H1 (cell line): ENCODE results near the gene MAP4K1. TPM values are rescaled to one million over a fixed set of nuclear protein-coding genes. Genes with fewer than 3 reads are reported as not detected.

Experiments
- CTCF ChIA-PET: fragments of 300-600 bp; sonication (Branson Sonifier 250); formaldehyde crosslinking; loops from one replicate; lab custom pipeline; 2021; ENCODE audit not compliant: partially characterized antibody; lab: Charles Lee
- POLR2A ChIA-PET: fragments of 300-600 bp; sonication (Branson Sonifier 250); formaldehyde crosslinking; loops from one replicate; lab custom pipeline; 2021; ENCODE audit warnings: inconsistent platforms; ENCODE audit not compliant: partially characterized antibody; lab: Charles Lee
- DNase-seq, 2 experiments: peaks; one replicate each; pipeline versions ENCODE4 v3.0.0 to v3.0.0-alpha.2; 2010 to 2022; ENCODE audit warnings: low spot score in 2 of 2, low read depth in 1 of 2, mixed read lengths in 1 of 2
- FAIRE-seq: peaks from 2 replicates; lab custom pipeline; 2011; peaks lifted over from hg19 to GRCh38; lab: Jason Lieb, UNC
- H2AFZ ChIP-seq: 2 replicates; pipeline ENCODE4 v1.8.1; 2012; ENCODE audit warnings: low read length, inconsistent platforms
- H2AK5ac ChIP-seq: 2 replicates; pipeline ENCODE4 v1.6.1; 2013; ENCODE audit warnings: low read depth, low read length
- H2BK120ac ChIP-seq: replicated peaks from 2 replicates; pipeline ENCODE3; 2013; ENCODE audit warnings: low read depth, low read length, inconsistent platforms
- H2BK12ac ChIP-seq: 2 replicates; pipeline ENCODE4 v1.6.1; 2013; ENCODE audit warnings: low read depth, low read length
- H2BK15ac ChIP-seq: 2 replicates; pipeline ENCODE4 v1.6.1; 2013; ENCODE audit warnings: low read length
- H2BK20ac ChIP-seq: 2 replicates; pipeline ENCODE4 v1.6.1; 2013; ENCODE audit warnings: low read length
- H2BK5ac ChIP-seq: 2 replicates; pipeline ENCODE4 v1.6.1; 2013; ENCODE audit warnings: low read depth, low read length
- H3K14ac ChIP-seq: 2 replicates; pipeline ENCODE4 v1.6.1; 2013; ENCODE audit warnings: inconsistent platforms; ENCODE audit not compliant: insufficient read length
- H3K18ac ChIP-seq: 2 replicates; pipeline ENCODE4 v1.6.1; 2013; ENCODE audit warnings: low read length; ENCODE audit errors: extremely low read depth
- H3K23ac ChIP-seq: 2 replicates; pipeline ENCODE4 v1.6.1; 2013; ENCODE audit warnings: inconsistent platforms; ENCODE audit not compliant: insufficient read length
- H3K23me2 ChIP-seq: 2 replicates; pipeline ENCODE4 v1.6.1; 2013; ENCODE audit warnings: low read depth, low read length
- H3K27ac ChIP-seq: 2 replicates; pipeline ENCODE4 v1.6.1; 2011; ENCODE audit warnings: low read depth, low read length, inconsistent platforms
- H3K27me3 ChIP-seq, 4 experiments: replicated peaks in 1 of 4; 1 replicate in 1 of 4; 2 replicates in 3 of 4; pipeline versions ENCODE4 v1.6.1 to v1.8.1; 2011 to 2013; ENCODE audit warnings: low read length in 3 of 4, mild to moderate bottlenecking in 3 of 4, inconsistent platforms in 2 of 4, mixed read lengths in 2 of 4, moderate library complexity in 1 of 4; ENCODE audit not compliant: control insufficient read depth in 3 of 4, insufficient read depth in 3 of 4; ENCODE audit errors: extremely low read depth in 1 of 4
- H3K36me3 ChIP-seq, 4 experiments: 2 replicates each; pipeline versions ENCODE4 v1.6.1 to v1.8.1; 2011 to 2013; ENCODE audit warnings: mild to moderate bottlenecking in 4 of 4, low read length in 3 of 4, moderate library complexity in 2 of 4, control low read depth in 1 of 4, inconsistent platforms in 1 of 4; ENCODE audit not compliant: insufficient read depth in 4 of 4, control insufficient read depth in 2 of 4
- H3K4ac ChIP-seq: replicated peaks from 2 replicates; pipeline ENCODE3; 2013; ENCODE audit warnings: low read length, low read depth, mixed read lengths, inconsistent platforms; ENCODE audit not compliant: insufficient read length
- H3K4me1 ChIP-seq, 4 experiments: replicated peaks in 1 of 4; 1 replicate in 1 of 4; 2 replicates in 3 of 4; pipeline versions ENCODE4 v1.6.1 to v1.8.1; 2011 to 2013; ENCODE audit warnings: low read length in 3 of 4, inconsistent platforms in 2 of 4, mixed read lengths in 1 of 4; ENCODE audit not compliant: insufficient read depth in 4 of 4, control insufficient read depth in 3 of 4
- H3K4me2 ChIP-seq, 2 experiments: 2 replicates each; pipeline versions ENCODE4 v1.6.1 to v1.8.1; 2011 to 2013; ENCODE audit warnings: low read depth in 2 of 2, low read length in 2 of 2, control low read depth in 1 of 2, inconsistent platforms in 1 of 2, mild to moderate bottlenecking in 1 of 2; ENCODE audit not compliant: insufficient read depth in 1 of 2
- H3K4me3 ChIP-seq, 4 experiments: fragments of 200-600, 300-600 bp in 1 of 4; sonication (generic), shearing (Covaris generic), sonication (Bioruptor Twin) in 1 of 4; 2 replicates each; pipeline versions ENCODE4 v1.5.1 to v1.8.1; 2011 to 2016; ENCODE audit warnings: low read length in 4 of 4, low read depth in 3 of 4, control low read depth in 2 of 4, inconsistent platforms in 2 of 4, mild to moderate bottlenecking in 2 of 4, mixed read lengths in 1 of 4, moderate library complexity in 1 of 4; ENCODE audit not compliant: insufficient read depth in 2 of 4; ENCODE audit errors: extremely low read depth in 1 of 4
- H3K56ac ChIP-seq: replicated peaks from 2 replicates; pipeline ENCODE3; 2013; ENCODE audit warnings: low read depth, mild to moderate bottlenecking, mixed read lengths, low read length, inconsistent platforms; ENCODE audit not compliant: insufficient read length
- H3K79me1 ChIP-seq: 2 replicates; pipeline ENCODE4 v1.6.1; 2013; ENCODE audit warnings: low read depth, low read length, control low read depth
- H3K79me2 ChIP-seq, 2 experiments: 2 replicates each; pipeline versions ENCODE4 v1.6.1 to v1.8.1; 2012 to 2013; ENCODE audit warnings: low read length in 2 of 2, mild to moderate bottlenecking in 2 of 2, inconsistent platforms in 1 of 2; ENCODE audit not compliant: insufficient read depth in 2 of 2, control insufficient read depth in 1 of 2
- H3K9ac ChIP-seq, 4 experiments: replicated peaks in 1 of 4; 1 replicate in 1 of 4; 2 replicates in 3 of 4; pipeline versions ENCODE4 v1.6.1 to v1.8.1; 2011 to 2013; ENCODE audit warnings: low read depth in 3 of 4, low read length in 3 of 4, control low read depth in 2 of 4, mild to moderate bottlenecking in 2 of 4, moderate library complexity in 2 of 4, inconsistent platforms in 1 of 4; ENCODE audit errors: extremely low read depth in 1 of 4
- H3K9me3 ChIP-seq, 2 experiments: 2 replicates each; pipeline versions ENCODE4 v1.6.1 to v1.8.1; 2012 to 2013; ENCODE audit warnings: mild to moderate bottlenecking in 2 of 2, moderate library complexity in 2 of 2, control low read depth in 1 of 2, inconsistent platforms in 1 of 2, low read depth in 1 of 2, low read length in 1 of 2, mixed read lengths in 1 of 2; ENCODE audit not compliant: insufficient read depth in 2 of 2
- H4K20me1 ChIP-seq, 2 experiments: replicated peaks in 1 of 2; 2 replicates each; pipeline versions ENCODE3 to v1.8.1; 2011 to 2013; ENCODE audit warnings: inconsistent platforms in 2 of 2, low read length in 2 of 2, mild to moderate bottlenecking in 1 of 2; ENCODE audit not compliant: insufficient read depth in 2 of 2, control insufficient read depth in 1 of 2
- H4K5ac ChIP-seq: 2 replicates; pipeline ENCODE4 v1.6.1; 2013; ENCODE audit warnings: low read length, low read depth, mixed read lengths, inconsistent platforms; ENCODE audit not compliant: insufficient read length
- H4K8ac ChIP-seq: 2 replicates; pipeline ENCODE4 v1.8.0; 2013; ENCODE audit warnings: mild to moderate bottlenecking, moderate library complexity, low read length, inconsistent platforms; ENCODE audit not compliant: insufficient read depth; ENCODE audit errors: extremely low read depth
- H4K91ac ChIP-seq: replicated peaks from 2 replicates; pipeline ENCODE3; 2013; ENCODE audit warnings: low read length, mixed read lengths, inconsistent platforms; ENCODE audit not compliant: insufficient read length
- CBX5 ChIP-seq: fragments of 300-800, 300-1000 bp; sonication (generic); IDR thresholded peaks from 2 replicates; pipeline ENCODE4 v1.7.1; 2016; ENCODE audit warnings: antibody characterized with exemption, low read length, low read depth
- KDM5A ChIP-seq: fragments of 200-600 bp; IDR thresholded peaks from 2 replicates; pipeline ENCODE4 v1.7.1; 2012; ENCODE audit warnings: mild to moderate bottlenecking, low read length, inconsistent platforms, mixed read lengths
- NANOG ChIP-seq: IDR thresholded peaks from 2 replicates; pipeline ENCODE4 v1.6.1; 2011; ENCODE audit warnings: low read length, low read depth, mild to moderate bottlenecking, inconsistent platforms; ENCODE audit not compliant: insufficient read depth, poor library complexity, severe bottlenecking
- SIX5 ChIP-seq: IDR thresholded peaks from 2 replicates; pipeline ENCODE4 v1.6.1; 2011; ENCODE audit warnings: mild to moderate bottlenecking, low read depth, low read length
- SP4 ChIP-seq: IDR thresholded peaks from 2 replicates; pipeline ENCODE4 v1.6.1; 2012; ENCODE audit warnings: low read length, inconsistent platforms
- SUZ12 ChIP-seq: fragments of 200-600 bp; sonication (generic); IDR thresholded peaks from 2 replicates; pipeline ENCODE4 v1.6.1; 2012; ENCODE audit warnings: mild to moderate bottlenecking, inconsistent platforms, low read length, moderate library complexity, mixed read lengths
- WGBS, 2 experiments: shearing (Covaris generic) in 1 of 2; methylation state at CpG; one replicate each; pipeline versions ENCODE4 v1.1.6 to v1.1.7; 2013 to 2015; ENCODE audit warnings: low lambda C conversion rate in 2 of 2, mixed read lengths in 2 of 2, inconsistent platforms in 1 of 2, low coverage in 1 of 2, missing lambda C conversion rate in 1 of 2; ENCODE audit not compliant: insufficient replicate concordance in 2 of 2, insufficient coverage in 1 of 2, insufficient read length in 1 of 2; ENCODE audit errors: extremely low coverage in 1 of 2, missing lambda C conversion rate in 1 of 2; 5-methylcytosine and 5-hydroxymethylcytosine counted together
- polyA plus RNA-seq, 7 experiments: library from polyadenylated mRNA; depleted of rRNA in 3 of 7; stranded (reverse) in 5 of 7; unstranded in 2 of 7; fragments of >200 nt in 5 of 7; fragments of 200-250 nt in 2 of 7; gene quantifications; 1 replicate in 5 of 7; 2 replicates in 1 of 7; 4 replicates in 1 of 7; pipeline versions ENCODE4 v1.2.1 to v1.2.3, GENCODE V29; 2011 to 2013; ENCODE audit warnings: missing spikeins in 2 of 7, mixed read lengths in 2 of 7
- total RNA-seq: library from RNA; stranded (reverse); fragmentation: NEBNext Ultra II Directional; extraction: Animal tissue kit (Norgen Biotek cat#: 25700); gene quantifications from 2 replicates; pipeline ENCODE4 v1.2.1, GENCODE V29; 2021

Gene MAP4K1
- total and polyA plus RNA-seq, 2 of the 8 experiments (the other 6 are each of a cell fraction or from before 2014, with no cell fraction given): 9.0 to 10.4 TPM

- DNase-seq: no peak
- Histone ChIP-seq H4K91ac (no peak overlapping the region), H3K23me2 (no peaks in the 10 kb centered on the region), H2BK5ac (no peak overlapping the region), H3K36me3 (no peaks in the 10 kb centered on the region), H4K5ac (no peak overlapping the region), H3K4ac (no peak overlapping the region), H3K4me1 (peaks cover 0 to 2% (median 0%) of the 10 kb centered on the region in 4 experiments; a peak in 2 of 7 replicates), H3K14ac (no peak overlapping the region), H2AK5ac (0 out of 2 replicates have a peak overlapping the region, but pooled peaks have one; percentile 28), H2BK20ac (no peak overlapping the region), H3K27me3 (no peaks in the 10 kb centered on the region), H3K4me3 (no peak overlapping the region), H3K18ac (no peak overlapping the region), H3K79me1 (no peaks in the 10 kb centered on the region), H3K56ac (no peak overlapping the region), H3K27ac (no peak overlapping the region), H2BK12ac (0 out of 2 replicates have a peak overlapping the region, but pooled peaks have one; percentile 77), H3K9me3 (no peaks in the 10 kb centered on the region), H4K8ac (no peak overlapping the region; the same call in 1 of the 2 replicates), H3K79me2 (no peaks in the 10 kb centered on the region), H3K9ac (no peak overlapping the region), H4K20me1 (no peaks in the 10 kb centered on the region), H3K23ac (no peak overlapping the region), H2BK15ac (no peak overlapping the region), H2AFZ (no peak overlapping the region), H3K4me2 (no peak overlapping the region), H2BK120ac (no peak overlapping the region)
- WGBS, 2 experiments: 90% methylated on average over 9 of the region's 9 CpGs; no CpG with 5 or more reads in 1 of the 2 experiments
- ChIA-PET CTCF (interaction anchor here (1.0 to 2.3 kb wide), 7 partner anchors 15 to 257 kb away, joined by 3 to 6 read pairs (median 3); no protein-coding TSS in a partner anchor), POLR2A (interaction anchor here (0.7 to 17.9 kb wide), 5 partner anchors 9 to 77 kb away, joined by 3 to 374 read pairs (median 3); partner anchors contain the start of gene EIF3K)
- no peak for FAIRE-seq
- TF ChIP-seq SP4 (no peak), KDM5A (no peak), SIX5 (no peak), CBX5 (no peak), NANOG (no peak), SUZ12 (no peak)
Measured at GRCh38 chr19:38642176-38642575, 24.4 kb upstream of the MAP4K1 start.
